HUES64 (cell line): Measurements from ENCODE around the gene ADAMTS9.

Experiments used
- H3K27ac ChIP-seq: 2 replicates; pipeline ENCODE4 v1.7.0; 2013; ENCODE audit warnings: low read depth, low read length, inconsistent platforms
- H3K27me3 ChIP-seq: 2 replicates; pipeline ENCODE4 v1.6.1; 2013; ENCODE audit warnings: mild to moderate bottlenecking, low read length; ENCODE audit not compliant: insufficient read depth
- H3K36me3 ChIP-seq: 2 replicates; pipeline ENCODE4 v1.6.1; 2013; ENCODE audit warnings: mild to moderate bottlenecking, low read length; ENCODE audit not compliant: insufficient read depth
- H3K4me1 ChIP-seq: 2 replicates; pipeline ENCODE4 v1.6.1; 2013; ENCODE audit warnings: mild to moderate bottlenecking, low read length, moderate library complexity; ENCODE audit not compliant: insufficient read depth
- H3K4me3 ChIP-seq: 2 replicates; pipeline ENCODE4 v1.5.1; 2013; ENCODE audit warnings: mild to moderate bottlenecking, low read length, moderate library complexity
- H3K9ac ChIP-seq: 2 replicates; pipeline ENCODE4 v1.6.1; 2013; ENCODE audit warnings: mild to moderate bottlenecking, low read depth, low read length
- H3K9me3 ChIP-seq: 2 replicates; pipeline ENCODE4 v1.6.1; 2013; ENCODE audit warnings: low read depth, low read length; ENCODE audit not compliant: insufficient read depth
- WGBS: fragments of 150-250, 120-280 bp; methylation state at CpG from one replicate; pipeline ENCODE4 v1.1.7; 2013; ENCODE audit warnings: missing lambda C conversion rate; 5-methylcytosine and 5-hydroxymethylcytosine counted together

The ADAMTS9 gene

DNA sequence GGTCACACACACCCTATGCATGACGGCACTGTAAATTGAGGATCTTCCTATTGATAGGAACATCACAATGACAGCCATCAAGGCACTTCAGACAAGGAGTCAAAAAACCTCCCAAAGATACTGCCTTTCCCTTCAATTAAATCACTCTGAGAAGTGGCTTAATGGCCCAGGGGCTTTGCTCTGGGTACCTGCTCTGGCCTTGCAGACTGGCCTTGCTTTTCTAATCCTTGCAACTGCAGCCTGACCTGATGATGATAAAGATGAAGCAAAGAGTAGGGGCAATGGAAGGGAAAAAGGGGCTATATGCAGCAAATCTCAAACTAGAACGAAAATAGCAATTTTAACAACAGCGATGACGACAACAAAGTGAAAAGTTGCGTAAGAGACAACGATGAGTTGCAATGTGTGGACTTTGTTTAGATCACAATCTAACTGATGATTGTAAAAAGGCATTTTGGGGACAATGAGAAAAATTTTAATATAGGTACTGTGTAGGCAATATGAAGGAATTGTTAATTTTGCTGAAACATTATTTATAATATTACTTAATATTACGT lies 14.6 kb downstream of the ADAMTS9 start:
- Histone ChIP-seq H3K4me3 (no peak overlapping the region), H3K27ac (no peak overlapping the region), H3K27me3 (no peaks in the 10 kb centered on the region; the same call in 1 of the 2 replicates), H3K36me3 (no peaks in the 10 kb centered on the region), H3K9me3 (no peaks in the 10 kb centered on the region), H3K9ac (no peak overlapping the region), H3K4me1 (peaks cover 7% of the 10 kb centered on the region)
- WGBS: 96% methylated on average over 6 of the region's 7 CpGs

DNA sequence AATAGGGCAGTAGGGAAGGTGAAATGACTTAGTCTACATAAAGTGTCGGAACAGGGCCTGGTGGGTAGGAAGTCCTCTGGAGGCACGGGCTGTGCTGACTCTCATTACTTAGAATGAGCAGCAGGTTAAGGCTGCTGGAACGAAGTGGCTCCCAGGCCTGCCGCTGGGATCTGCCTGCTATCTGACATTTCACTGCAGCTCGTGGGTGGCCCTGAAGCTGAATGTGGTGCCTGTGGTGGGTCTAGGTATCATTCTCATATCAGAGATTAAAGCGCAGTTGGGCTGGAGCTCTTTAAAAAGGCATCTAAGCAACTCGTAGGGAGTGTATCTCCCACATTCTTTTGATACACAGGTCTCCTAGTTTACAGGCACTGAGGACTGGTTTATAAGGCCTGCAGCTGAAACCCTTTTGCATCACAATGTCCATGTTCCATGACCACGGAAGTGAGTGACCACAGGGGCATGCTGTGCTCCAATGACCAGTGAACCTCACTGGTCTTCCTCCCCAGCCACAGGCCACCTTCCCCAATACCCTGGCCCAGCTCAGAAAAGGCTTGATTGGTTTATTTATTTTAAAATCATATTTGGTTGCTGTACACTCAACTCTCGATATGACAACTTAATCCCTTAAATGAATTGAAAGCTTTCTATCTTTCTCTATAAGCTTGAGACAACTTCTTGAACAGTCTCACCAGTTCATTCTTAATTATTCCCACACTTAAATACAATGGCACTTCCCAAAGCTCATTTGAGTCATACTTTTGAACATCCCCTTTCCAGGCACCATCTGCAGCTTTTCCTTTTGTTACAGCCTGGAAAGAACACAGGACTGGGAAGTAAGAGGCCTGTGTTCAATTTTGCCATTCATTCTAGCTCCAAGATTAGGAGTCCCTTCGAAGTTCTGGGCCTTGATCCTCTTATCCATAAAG lies 19.0 kb downstream of the ADAMTS9 start:
- Histone ChIP-seq H3K27ac (no peak overlapping the region), H3K4me3 (no peak overlapping the region), H3K27me3 (no peaks in the 10 kb centered on the region), H3K9ac (no peak overlapping the region), H3K9me3 (no peaks in the 10 kb centered on the region), H3K4me1 (no peaks in the 10 kb centered on the region), H3K36me3 (no peaks in the 10 kb centered on the region)
- WGBS: 74% methylated on average over 10 of the region's 10 CpGs

DNA sequence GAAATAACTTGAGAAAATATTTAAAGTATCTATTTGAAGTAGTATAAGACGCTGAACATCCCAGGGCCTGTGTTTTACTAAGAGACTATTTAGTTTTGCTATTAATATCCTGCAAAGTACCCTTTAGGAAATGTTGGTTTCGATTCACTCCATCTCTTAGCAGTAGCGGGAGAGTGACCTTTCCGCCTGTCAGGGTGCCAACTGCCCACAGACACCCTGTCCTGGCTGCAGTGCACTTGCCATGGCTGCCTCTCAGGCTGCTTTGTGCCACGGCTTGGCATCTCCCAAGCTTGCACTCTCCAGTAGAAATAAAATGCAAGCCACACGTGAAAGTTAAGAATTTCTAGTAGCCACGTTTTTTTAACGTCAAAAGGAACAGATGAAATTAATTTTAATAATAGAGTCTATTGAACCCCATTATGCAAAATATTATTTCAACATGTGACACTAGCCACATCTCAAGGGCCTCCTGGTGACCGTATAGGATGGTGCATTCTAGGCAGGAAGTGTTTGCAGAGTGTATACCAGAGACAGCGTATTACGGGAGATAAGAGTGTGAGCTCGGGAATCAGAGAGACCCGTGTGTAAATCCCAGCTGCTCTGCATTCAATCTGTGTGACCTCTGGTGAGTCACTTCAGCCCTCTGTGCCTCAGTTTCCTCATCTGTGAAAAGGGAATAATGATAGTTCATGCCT lies 19.8 kb downstream of the ADAMTS9 start:
- no peaks in the 10 kb centered on the region for H3K36me3 ChIP-seq
- H3K27ac ChIP-seq: no peak overlapping the region
- no peaks in the 10 kb centered on the region for H3K9me3 ChIP-seq
- no peaks in the 10 kb centered on the region for H3K27me3 ChIP-seq
- no peak overlapping the region for H3K9ac ChIP-seq
- no peaks in the 10 kb centered on the region for H3K4me1 ChIP-seq
- 93% methylated on average over 12 of the region's 13 CpGs for WGBS
- no peak overlapping the region for H3K4me3 ChIP-seq

DNA sequence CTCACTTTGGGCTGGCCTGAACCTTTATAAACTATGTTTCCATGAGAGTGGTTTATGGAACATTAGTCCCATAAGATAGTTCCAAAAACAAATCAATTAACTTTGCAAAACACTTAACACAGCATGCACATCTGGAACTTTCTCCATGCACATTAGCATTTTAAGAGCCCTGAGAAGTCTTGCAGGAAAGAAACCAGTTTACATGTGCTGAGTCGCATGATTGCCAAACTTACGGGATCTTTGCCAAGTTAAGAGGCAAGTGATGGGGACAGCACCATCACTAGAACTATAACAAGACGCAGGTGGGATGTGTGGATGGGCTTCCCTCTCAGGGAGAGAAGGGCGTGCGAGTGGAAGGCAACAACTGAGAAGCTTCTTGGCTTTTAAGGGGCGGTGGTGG lies 20.7 kb downstream of the ADAMTS9 start:
- 94% methylated on average over 6 of the region's 6 CpGs for WGBS
- Histone ChIP-seq H3K9me3 (peaks cover 6% of the 10 kb centered on the region; the same call in 1 of the 2 replicates), H3K27ac (no peak overlapping the region), H3K4me3 (no peak overlapping the region), H3K4me1 (no peaks in the 10 kb centered on the region), H3K27me3 (no peaks in the 10 kb centered on the region), H3K36me3 (no peaks in the 10 kb centered on the region), H3K9ac (no peak overlapping the region)

DNA sequence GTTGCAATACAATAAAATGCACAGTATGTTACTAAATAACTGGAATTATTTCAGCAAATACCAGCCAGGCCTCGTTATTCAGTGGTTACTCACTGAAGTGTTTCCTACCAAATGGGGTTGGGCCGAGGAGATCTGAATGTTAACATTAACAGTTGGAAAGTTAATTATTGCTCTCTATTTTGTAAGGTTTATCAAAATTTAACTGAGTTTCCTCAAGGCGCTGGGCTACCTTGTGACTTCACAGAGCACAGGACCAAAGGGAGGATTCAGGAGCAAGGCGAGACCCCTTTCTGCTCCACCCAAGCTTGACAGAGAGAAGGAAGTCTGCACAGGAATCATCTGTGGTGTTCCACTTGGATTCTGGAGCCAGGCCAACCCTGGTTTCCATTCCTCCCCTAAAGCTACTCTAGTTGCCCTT lies 21.6 kb downstream of the ADAMTS9 start:
- 92% methylated on average over 4 of the region's 4 CpGs for WGBS
- Histone ChIP-seq H3K9me3 (peaks cover 8% of the 10 kb centered on the region; the same call in 1 of the 2 replicates), H3K27ac (no peak overlapping the region)

DNA sequence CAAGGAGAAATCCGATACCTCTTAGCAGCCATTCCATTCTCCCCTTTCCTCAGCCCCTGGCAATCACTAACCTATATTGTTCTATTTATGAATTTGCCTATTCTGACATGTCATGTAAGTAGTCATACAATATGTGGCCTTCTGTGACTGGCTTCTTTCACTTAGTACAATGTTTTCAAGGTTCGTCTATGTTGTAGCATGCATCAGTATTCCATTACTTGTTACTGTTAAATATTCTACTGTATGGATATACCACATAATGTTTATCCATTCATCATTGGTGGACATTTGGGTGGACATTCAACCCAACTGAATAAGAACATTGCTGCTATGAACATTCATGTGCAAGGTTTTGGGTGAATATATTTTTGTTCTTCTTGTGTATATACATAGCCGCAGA lies 23.4 kb downstream of the ADAMTS9 start:
- Histone ChIP-seq H3K27ac (no peak overlapping the region), H3K36me3 (no peaks in the 10 kb centered on the region), H3K4me1 (no peaks in the 10 kb centered on the region), H3K4me3 (no peak overlapping the region), H3K9me3 (peaks cover 8% of the 10 kb centered on the region; the same call in 1 of the 2 replicates), H3K27me3 (no peaks in the 10 kb centered on the region), H3K9ac (no peak overlapping the region)
- whole genome bisulfite sequencing: 88% methylated on average over 3 of the region's 3 CpGs

More for the DNA sequence above, 21.6 kb downstream of the ADAMTS9 start:
- Histone ChIP-seq H3K4me3 (no peak overlapping the region), H3K27me3 (no peaks in the 10 kb centered on the region), H3K4me1 (no peaks in the 10 kb centered on the region), H3K36me3 (no peaks in the 10 kb centered on the region), H3K9ac (no peak overlapping the region)

DNA sequence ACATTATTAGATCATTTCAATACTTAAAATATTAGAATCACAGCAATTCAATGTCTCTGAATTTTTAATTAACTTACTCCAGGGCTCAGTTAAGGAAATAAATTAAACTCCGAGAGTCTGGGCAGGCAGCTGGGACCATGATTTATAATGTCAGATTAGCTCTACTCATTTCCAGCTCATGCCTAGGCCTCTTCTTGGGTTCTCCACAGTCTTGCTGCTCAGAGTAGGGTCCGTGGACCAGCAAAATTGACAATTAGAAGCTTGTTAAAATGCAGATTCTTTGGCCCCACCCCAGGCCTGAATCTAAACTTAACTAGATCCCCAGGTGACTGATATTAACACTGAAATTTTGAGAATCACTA lies 28.2 kb downstream of the ADAMTS9 start:
- no peaks in the 10 kb centered on the region; the same call in 1 of the 2 replicates for H3K4me1 ChIP-seq
- no peaks in the 10 kb centered on the region for H3K27me3 ChIP-seq
- H3K9me3 ChIP-seq: peaks cover 8% of the 10 kb centered on the region; the same call in 1 of the 2 replicates
- no peak overlapping the region for H3K27ac ChIP-seq
- no peak overlapping the region for H3K9ac ChIP-seq
- H3K36me3 ChIP-seq: no peaks in the 10 kb centered on the region
- 89% methylated on average over 2 of the region's 2 CpGs for WGBS
- H3K4me3 ChIP-seq: no peak overlapping the region

DNA sequence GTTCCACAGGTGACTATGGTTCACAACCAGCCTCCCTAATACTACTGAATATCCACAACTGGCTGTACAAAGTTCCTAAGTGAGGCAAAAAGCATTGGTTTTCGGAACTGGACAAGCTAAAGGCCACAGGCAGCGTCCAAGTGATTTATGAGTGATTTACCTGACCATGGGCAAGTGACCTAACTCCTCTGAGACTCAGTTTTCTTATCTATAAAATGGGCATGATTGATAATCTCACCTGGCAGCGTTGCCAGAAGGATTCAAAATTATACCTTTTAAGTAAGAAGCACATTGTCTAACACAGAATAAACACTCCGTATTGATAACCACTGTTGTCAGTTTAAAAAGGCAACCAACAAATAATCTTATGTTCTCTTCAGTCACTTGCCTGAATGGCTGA lies 29.8 kb downstream of the ADAMTS9 start:
- H3K4me1 ChIP-seq: no peaks in the 10 kb centered on the region; the same call in 1 of the 2 replicates
- no peaks in the 10 kb centered on the region; the same call in 1 of the 2 replicates for H3K36me3 ChIP-seq
- WGBS: 97% methylated on average over 4 of the region's 4 CpGs

DNA sequence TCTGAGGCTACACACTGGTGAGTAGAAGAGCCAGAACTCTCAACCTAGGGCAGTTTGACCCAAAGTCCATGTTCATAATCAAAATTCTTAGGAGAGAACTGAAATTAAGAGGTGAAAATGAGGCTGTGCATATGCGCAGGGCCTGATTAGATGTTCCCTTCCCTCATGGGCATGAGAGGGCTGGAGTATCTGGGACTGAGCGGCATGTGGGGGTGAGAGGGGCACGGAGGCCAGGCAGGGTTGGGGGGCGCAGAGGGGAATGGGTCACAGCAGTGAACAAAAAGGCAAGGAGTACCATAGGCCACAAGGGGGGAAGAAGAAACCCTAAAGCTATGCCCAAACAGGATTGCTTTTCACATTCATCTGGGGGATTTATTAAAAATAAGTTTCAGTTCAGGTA lies 31.3 kb downstream of the ADAMTS9 start:
- no peaks in the 10 kb centered on the region for H3K27me3 ChIP-seq
- peaks cover 6% of the 10 kb centered on the region; the same call in 1 of the 2 replicates for H3K4me1 ChIP-seq
- no peak overlapping the region for H3K4me3 ChIP-seq
- no peak overlapping the region for H3K9ac ChIP-seq
- no peaks in the 10 kb centered on the region for H3K9me3 ChIP-seq
- WGBS: 96% methylated on average over 4 of the region's 4 CpGs
- no peaks in the 10 kb centered on the region; the same call in 1 of the 2 replicates for H3K36me3 ChIP-seq
- H3K27ac ChIP-seq: no peak overlapping the region

More for the DNA sequence above, 29.8 kb downstream of the ADAMTS9 start:
- Histone ChIP-seq H3K4me3 (no peak overlapping the region), H3K27me3 (no peaks in the 10 kb centered on the region), H3K9ac (no peak overlapping the region), H3K27ac (no peak overlapping the region), H3K9me3 (peaks cover 8% of the 10 kb centered on the region; the same call in 1 of the 2 replicates)

DNA sequence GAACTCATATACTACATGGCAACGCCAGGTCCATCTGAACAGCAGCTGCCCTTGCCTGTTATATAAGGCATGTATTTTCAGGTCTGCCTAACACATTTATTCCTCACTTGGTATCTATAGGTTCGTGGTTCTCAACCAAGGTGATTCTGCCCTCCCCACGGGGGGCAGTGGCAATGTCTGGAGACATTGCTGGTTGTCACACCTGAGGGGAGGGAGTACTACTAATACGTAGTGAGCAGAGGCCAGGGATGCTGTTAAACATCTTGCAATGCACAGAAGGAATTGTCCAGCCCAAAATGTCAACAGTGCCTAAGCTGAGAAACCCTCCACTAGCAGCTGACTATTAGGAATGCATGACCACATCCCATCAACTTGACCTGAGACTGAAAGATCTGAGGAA lies 32.6 kb downstream of the ADAMTS9 start:
- no peaks in the 10 kb centered on the region for H3K9me3 ChIP-seq
- 88% methylated on average over 4 of the region's 4 CpGs for WGBS

DNA sequence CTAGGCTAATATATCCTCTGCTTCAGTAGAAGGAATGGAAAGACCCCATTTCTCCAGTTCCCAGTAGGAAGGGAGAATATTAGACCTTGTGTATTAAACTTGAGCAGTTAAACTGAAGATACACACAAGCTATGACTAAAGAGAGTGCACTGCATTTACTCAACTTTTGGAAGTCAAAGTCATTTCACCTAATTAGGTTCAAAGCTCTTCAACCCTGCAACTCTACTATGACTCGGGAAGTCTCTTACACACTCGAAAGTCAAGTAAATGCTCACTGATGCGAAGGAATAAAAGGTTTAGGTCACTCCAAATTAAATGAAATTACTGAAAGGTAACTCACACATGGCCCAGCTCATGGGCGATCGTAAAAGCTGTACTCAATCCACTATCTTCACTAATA lies 33.8 kb downstream of the ADAMTS9 start:
- Histone ChIP-seq H3K9me3 (no peaks in the 10 kb centered on the region), H3K4me1 (peaks cover 30% of the 10 kb centered on the region), H3K36me3 (no peaks in the 10 kb centered on the region; the same call in 1 of the 2 replicates), H3K27ac (no peak overlapping the region; the same call in 1 of the 2 replicates), H3K27me3 (no peaks in the 10 kb centered on the region), H3K4me3 (no peak overlapping the region), H3K9ac (no peak overlapping the region)
- WGBS: 94% methylated on average over 5 of the region's 5 CpGs

More for the DNA sequence above, 32.6 kb downstream of the ADAMTS9 start:
- H3K36me3 ChIP-seq: no peaks in the 10 kb centered on the region; the same call in 1 of the 2 replicates
- H3K27ac ChIP-seq: no peak overlapping the region; the same call in 1 of the 2 replicates
- H3K4me1 ChIP-seq: peaks cover 20% of the 10 kb centered on the region
- no peaks in the 10 kb centered on the region for H3K27me3 ChIP-seq
- no peak overlapping the region for H3K9ac ChIP-seq
- H3K4me3 ChIP-seq: no peak overlapping the region
